Neural progenitor cell (in vitro differentiated cells): ENCODE data around the gene DUOXA2. TPM values are rescaled to one million over a fixed set of nuclear protein-coding genes. Genes with fewer than 3 reads are reported as not detected.
A peak's percentile ranks its signal among the peaks of the same experiment; 100 is the strongest.

ENCODE experiments used
- DNase-seq: peaks from one replicate; pipeline ENCODE4 v3.0.0-alpha.2; 2016; ENCODE audit warnings: low spot score
- H2AFZ ChIP-seq: fragments of 200-600 bp; sonication (generic); replicated peaks from 2 replicates; pipeline ENCODE4 v1.6.1; 2016; ENCODE audit warnings: antibody characterized with exemption
- H3F3A ChIP-seq: fragments of 200-600 bp; sonication (generic); 2 replicates; pipeline ENCODE4 v1.6.1; 2016; ENCODE audit warnings: antibody characterized with exemption, low read depth
- H3K27ac ChIP-seq: fragments of 200-600 bp; sonication (generic); 2 replicates; pipeline ENCODE4 v1.5.1; 2016; ENCODE audit warnings: mild to moderate bottlenecking
- H3K27me3 ChIP-seq: fragments of 200-600 bp; sonication (generic); 2 replicates; pipeline ENCODE4 v1.6.1; 2016; ENCODE audit warnings: mild to moderate bottlenecking, moderate library complexity
- H3K36me3 ChIP-seq: fragments of 200-600 bp; sonication (generic); 2 replicates; pipeline ENCODE4 v1.5.1; 2016
- H3K4me1 ChIP-seq: fragments of 200-600 bp; sonication (generic); 2 replicates; pipeline ENCODE4 v1.6.1; 2016; ENCODE audit warnings: mixed run types
- H3K4me2 ChIP-seq: fragments of 200-600 bp; sonication (generic); 2 replicates; pipeline ENCODE4 v1.6.1; 2016
- H3K4me3 ChIP-seq: fragments of 200-600 bp; sonication (generic); 2 replicates; pipeline ENCODE4 v1.5.1; 2016
- H3K79me2 ChIP-seq: fragments of 200-600 bp; sonication (generic); 2 replicates; pipeline ENCODE4 v1.6.1; 2016; ENCODE audit warnings: low read depth
- H3K9ac ChIP-seq: fragments of 200-600 bp; sonication (generic); 2 replicates; pipeline ENCODE4 v1.6.1; 2016
- H3K9me3 ChIP-seq: fragments of 200-600 bp; sonication (generic); 2 replicates; pipeline ENCODE4 v1.5.1; 2016; ENCODE audit warnings: low read depth
- H4K20me1 ChIP-seq: fragments of 200-600 bp; sonication (generic); 2 replicates; pipeline ENCODE4 v1.6.1; 2016; ENCODE audit warnings: low read depth
- H3K27ac Mint-ChIP-seq: 3 replicates; pipeline ENCODE4 v1.8.0; 2021; ENCODE audit warnings: mixed read lengths
- H3K27me3 Mint-ChIP-seq: 2 replicates; pipeline ENCODE4 v1.8.0; 2022; ENCODE audit warnings: low read depth, mild to moderate bottlenecking, inconsistent platforms, moderate library complexity, mixed read lengths; ENCODE audit not compliant: insufficient read depth
- H3K36me3 Mint-ChIP-seq: 3 replicates; pipeline ENCODE4 v1.8.0; 2021; ENCODE audit warnings: mixed read lengths
- H3K4me1 Mint-ChIP-seq: 3 replicates; pipeline ENCODE4 v1.8.0; 2021; ENCODE audit warnings: mixed read lengths
- H3K4me3 Mint-ChIP-seq: 3 replicates; pipeline ENCODE4 v1.8.0; 2021; ENCODE audit warnings: mild to moderate bottlenecking, moderate library complexity, mixed read lengths
- H3K9me3 Mint-ChIP-seq: 3 replicates; pipeline ENCODE4 v1.8.0; 2020; ENCODE audit warnings: mixed read lengths
- EZH2 ChIP-seq: fragments of 200-600 bp; sonication (generic); IDR thresholded peaks from 2 replicates; pipeline ENCODE4 v1.6.1; 2017; ENCODE audit warnings: antibody characterized with exemption, mild to moderate bottlenecking, moderate library complexity
- EZH2phosphoT487 ChIP-seq: fragments of 200-600 bp; sonication (generic); IDR thresholded peaks from 2 replicates; pipeline ENCODE4 v1.6.1; 2017; ENCODE audit warnings: antibody characterized with exemption
- total RNA-seq: library from RNA; depleted of rRNA; stranded (reverse); fragments of >200 nt; gene quantifications from 2 replicates; pipeline ENCODE4 v1.2.3, GENCODE V29; 2015; ENCODE audit warnings: low replicate concordance
- TF ChIP-seq, protein P1 (sequence below): fragments of 200-600 bp; sonication (generic); IDR thresholded peaks from 2 replicates; pipeline ENCODE4 v1.5.1; 2017; ENCODE audit warnings: antibody characterized with exemption, mild to moderate bottlenecking

Gene DUOXA2
- total RNA-seq, 1 donor from 2014 or later: not detected

DNA sequence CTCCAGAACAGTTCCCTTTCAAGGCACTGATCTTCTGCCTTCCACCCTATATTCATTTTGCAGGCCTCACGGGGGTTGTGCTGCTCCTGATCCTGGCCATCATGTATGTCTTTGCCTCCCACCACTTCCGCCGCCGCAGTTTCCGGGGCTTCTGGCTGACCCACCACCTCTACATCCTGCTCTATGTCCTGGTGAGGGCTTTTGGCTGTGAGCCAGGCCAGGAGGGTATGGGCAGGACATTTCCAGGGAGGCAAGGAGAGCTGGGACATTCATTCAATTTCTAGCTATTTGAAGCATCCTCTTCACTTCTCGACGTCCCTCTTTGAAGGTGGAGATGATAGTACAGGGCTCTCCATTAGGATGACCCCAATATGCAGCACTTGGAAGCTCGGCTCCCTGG is 41.6 kb downstream of the DUOXA2 start:
- peaks cover 2% of the 10 kb centered on the region for H3K9me3 Mint-ChIP-seq
- H3K9ac ChIP-seq: no peak overlapping the region
- H3K4me2 ChIP-seq: no peak overlapping the region
- H3K36me3 Mint-ChIP-seq: peaks cover 1% of the 10 kb centered on the region
- H3K9me3 ChIP-seq: no peaks in the 10 kb centered on the region
- H3K4me3 Mint-ChIP-seq: no peak overlapping the region
- H3K27ac Mint-ChIP-seq: no peak overlapping the region
- H3K4me1 Mint-ChIP-seq: peaks cover 38% of the 10 kb centered on the region
- H2AFZ ChIP-seq: no peak overlapping the region
- no peaks in the 10 kb centered on the region for H4K20me1 ChIP-seq
- peaks cover 13% of the 10 kb centered on the region for H3K27me3 Mint-ChIP-seq
- no peak for DNase-seq
- no peak overlapping the region for H3K27ac ChIP-seq
- no peaks in the 10 kb centered on the region for H3K79me2 ChIP-seq
- H3K4me1 ChIP-seq: peaks cover 12% of the 10 kb centered on the region
- no peaks in the 10 kb centered on the region for H3F3A ChIP-seq
- no peak overlapping the region for H3K4me3 ChIP-seq
- TF ChIP-seq EZH2phosphoT487: no peak
- TF ChIP-seq, protein P1, sequence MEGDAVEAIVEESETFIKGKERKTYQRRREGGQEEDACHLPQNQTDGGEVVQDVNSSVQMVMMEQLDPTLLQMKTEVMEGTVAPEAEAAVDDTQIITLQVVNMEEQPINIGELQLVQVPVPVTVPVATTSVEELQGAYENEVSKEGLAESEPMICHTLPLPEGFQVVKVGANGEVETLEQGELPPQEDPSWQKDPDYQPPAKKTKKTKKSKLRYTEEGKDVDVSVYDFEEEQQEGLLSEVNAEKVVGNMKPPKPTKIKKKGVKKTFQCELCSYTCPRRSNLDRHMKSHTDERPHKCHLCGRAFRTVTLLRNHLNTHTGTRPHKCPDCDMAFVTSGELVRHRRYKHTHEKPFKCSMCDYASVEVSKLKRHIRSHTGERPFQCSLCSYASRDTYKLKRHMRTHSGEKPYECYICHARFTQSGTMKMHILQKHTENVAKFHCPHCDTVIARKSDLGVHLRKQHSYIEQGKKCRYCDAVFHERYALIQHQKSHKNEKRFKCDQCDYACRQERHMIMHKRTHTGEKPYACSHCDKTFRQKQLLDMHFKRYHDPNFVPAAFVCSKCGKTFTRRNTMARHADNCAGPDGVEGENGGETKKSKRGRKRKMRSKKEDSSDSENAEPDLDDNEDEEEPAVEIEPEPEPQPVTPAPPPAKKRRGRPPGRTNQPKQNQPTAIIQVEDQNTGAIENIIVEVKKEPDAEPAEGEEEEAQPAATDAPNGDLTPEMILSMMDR: no peak
- TF ChIP-seq EZH2: no peak
- H3K36me3 ChIP-seq: no peaks in the 10 kb centered on the region
- H3K27me3 ChIP-seq: no peaks in the 10 kb centered on the region

DNA sequence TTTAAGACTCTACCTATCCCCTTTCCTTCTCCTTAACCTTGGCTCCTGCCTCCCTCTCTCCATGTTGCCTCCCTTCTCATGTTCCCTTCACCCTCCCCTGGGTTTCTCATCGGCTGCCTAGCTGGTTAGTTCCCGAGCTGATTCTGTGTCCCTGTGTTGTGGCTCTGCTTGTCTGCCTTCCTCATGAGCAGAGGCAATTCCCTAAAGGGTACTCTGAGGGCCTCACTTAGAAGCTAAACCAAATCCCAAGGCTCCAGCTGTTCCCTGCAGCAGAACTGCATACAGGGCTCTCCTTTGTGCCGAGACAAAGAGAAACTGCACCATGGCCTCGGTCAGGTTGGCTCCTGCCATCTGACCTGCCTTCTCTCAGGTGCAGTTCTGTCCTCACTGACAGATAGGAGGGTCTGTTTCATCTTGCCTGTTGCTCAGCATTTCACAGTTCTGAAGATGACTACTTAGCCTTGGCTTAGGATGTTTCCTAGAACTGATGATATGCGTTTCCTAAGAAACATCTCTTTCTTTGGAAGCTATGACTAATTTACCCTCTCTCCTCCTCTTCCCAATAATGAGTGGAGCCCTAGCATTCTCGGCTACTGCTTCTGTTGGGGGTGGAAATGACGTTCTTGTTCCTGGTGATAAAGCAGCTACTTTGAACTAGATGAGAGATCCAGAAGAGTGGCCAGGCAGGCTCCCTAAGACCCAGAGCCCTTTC is 42.8 kb downstream of the DUOXA2 start:
- H3K27me3 ChIP-seq: no peaks in the 10 kb centered on the region
- no peaks in the 10 kb centered on the region for H3K9me3 ChIP-seq
- no peaks in the 10 kb centered on the region for H3K79me2 ChIP-seq
- H3K4me1 ChIP-seq: peaks cover 12% of the 10 kb centered on the region
- H2AFZ ChIP-seq: no peak overlapping the region
- H3K36me3 ChIP-seq: no peaks in the 10 kb centered on the region
- Mint-ChIP-seq H3K4me3 (peak overlapping the region; percentile 1), H3K27me3 (peaks cover 13% of the 10 kb centered on the region), H3K9me3 (peaks cover 2% of the 10 kb centered on the region), H3K27ac (peak overlapping the region; percentile 36), H3K4me1 (peaks cover 36% of the 10 kb centered on the region), H3K36me3 (peaks cover 1% of the 10 kb centered on the region)
- no peaks in the 10 kb centered on the region for H3F3A ChIP-seq
- H3K4me2 ChIP-seq: no peak overlapping the region
- no peak overlapping the region for H3K9ac ChIP-seq
- H3K27ac ChIP-seq: no peak overlapping the region
- no peak overlapping the region for H3K4me3 ChIP-seq
- no peak for DNase-seq
- no peaks in the 10 kb centered on the region for H4K20me1 ChIP-seq
- TF ChIP-seq, protein P1: no peak

DNA sequence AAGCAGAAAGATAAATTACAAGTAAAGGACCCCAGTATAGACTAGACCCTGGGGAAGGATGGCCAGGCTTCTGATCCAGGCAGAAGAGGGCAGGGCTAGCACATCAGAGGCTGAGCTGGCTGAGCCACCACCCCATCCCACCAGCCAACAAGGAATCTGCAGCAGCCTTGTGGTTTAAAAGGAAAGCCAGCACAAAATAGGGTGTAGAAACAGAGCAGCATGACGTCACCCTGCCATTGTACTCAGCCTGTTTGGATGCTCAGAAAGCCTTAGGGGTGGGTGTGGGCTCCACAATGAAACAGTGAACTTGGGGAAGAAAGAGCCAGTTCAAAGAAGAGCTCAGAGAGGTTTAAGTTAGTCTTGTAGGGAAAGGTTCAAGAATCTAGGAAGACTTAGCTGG is 43.8 kb downstream of the DUOXA2 start:
- no peaks in the 10 kb centered on the region for H3K79me2 ChIP-seq
- no peaks in the 10 kb centered on the region for H4K20me1 ChIP-seq
- Mint-ChIP-seq H3K36me3 (peaks cover 1% of the 10 kb centered on the region), H3K27ac (peak overlapping the region; percentile 29), H3K4me3 (no peak overlapping the region), H3K4me1 (peaks cover 37% of the 10 kb centered on the region), H3K9me3 (peaks cover 2% of the 10 kb centered on the region), H3K27me3 (peaks cover 10% of the 10 kb centered on the region)
- no peaks in the 10 kb centered on the region for H3F3A ChIP-seq
- H3K4me2 ChIP-seq: no peak overlapping the region
- H2AFZ ChIP-seq: no peak overlapping the region
- no peaks in the 10 kb centered on the region for H3K36me3 ChIP-seq
- peaks cover 12% of the 10 kb centered on the region for H3K4me1 ChIP-seq
- H3K27me3 ChIP-seq: no peaks in the 10 kb centered on the region
- no peak overlapping the region for H3K4me3 ChIP-seq
- no peaks in the 10 kb centered on the region for H3K9me3 ChIP-seq
- DNase-seq: peak; percentile 52
- H3K27ac ChIP-seq: no peak overlapping the region
- H3K9ac ChIP-seq: no peak overlapping the region
- TF ChIP-seq, protein P1: no peak
- TF ChIP-seq EZH2: no peak
- no peak for TF ChIP-seq EZH2phosphoT487
